Epithelial cell of esophagus (primary cell): ENCODE data around the gene TMEM59L.

ENCODE experiments used
- DNase-seq: peaks from one replicate; pipeline ENCODE4 v3.0.0; 2010; ENCODE audit warnings: low read depth
- H3K4me3 ChIP-seq: 2 replicates; pipeline ENCODE4 v1.5.1; 2011; ENCODE audit warnings: mild to moderate bottlenecking, low read length, control low read depth
- CTCF ChIP-seq: IDR thresholded peaks from 2 replicates; pipeline ENCODE4 v1.5.1; 2011; ENCODE audit warnings: low read depth, mild to moderate bottlenecking, low read length, control low read depth, inconsistent platforms; ENCODE audit not compliant: insufficient read depth; ENCODE audit errors: missing control alignments

TMEM59L gene

GRCh38 chr19:18577365-18577914 lies 35.2 kb upstream of the TMEM59L start:
- TF ChIP-seq CTCF = no peak
- H3K4me3 ChIP-seq = no peak overlapping the region
- no peak for DNase-seq

- TF ChIP-seq CTCF = no peak
- DNase-seq = no peak
- H3K4me3 ChIP-seq = no peak overlapping the region
Measured at GRCh38 chr19:18580311-18580710, 32.4 kb upstream of the TMEM59L start.

GRCh38 chr19:18586306-18586705 lies 26.4 kb upstream of the TMEM59L start:
- DNase-seq = no peak
- H3K4me3 ChIP-seq = no peak overlapping the region
- TF ChIP-seq CTCF = peak; percentile 14

- H3K4me3 ChIP-seq = no peak overlapping the region
- no peak for TF ChIP-seq CTCF
- no peak for DNase-seq
Measured at GRCh38 chr19:18587561-18587960, 25.1 kb upstream of the TMEM59L start.

- no peak for TF ChIP-seq CTCF
- H3K4me3 ChIP-seq = peak overlapping the region; percentile 71
- no peak for DNase-seq
Measured at GRCh38 chr19:18587962-18588610, 24.6 kb upstream of the TMEM59L start.

GRCh38 chr19:18588611-18589379 lies 23.9 kb upstream of the TMEM59L start, which contains the start of gene REX1BD:
Gene REX1BD, plus strand, starts transcription at chr19:18588798. Its CDS starts 4 bp downstream, at chr19:18588802.
- peak; percentile 67 for TF ChIP-seq CTCF

More at GRCh38 chr19:18588611-18589379, 23.9 kb upstream of the TMEM59L start, which contains the start of gene REX1BD:
- DNase-seq = peak; percentile 75
- H3K4me3 ChIP-seq = peak within 1 kb of the TSS; percentile 71
